SKM-1 (cell line): ENCODE data around the gene DAAM2.

Experiments
- DNase-seq: peaks from one replicate; lab custom pipeline; 2025; ENCODE audit not compliant: unreplicated experiment; lab: John Stamatoyannopoulos, UW

The DAAM2 gene

DNA sequence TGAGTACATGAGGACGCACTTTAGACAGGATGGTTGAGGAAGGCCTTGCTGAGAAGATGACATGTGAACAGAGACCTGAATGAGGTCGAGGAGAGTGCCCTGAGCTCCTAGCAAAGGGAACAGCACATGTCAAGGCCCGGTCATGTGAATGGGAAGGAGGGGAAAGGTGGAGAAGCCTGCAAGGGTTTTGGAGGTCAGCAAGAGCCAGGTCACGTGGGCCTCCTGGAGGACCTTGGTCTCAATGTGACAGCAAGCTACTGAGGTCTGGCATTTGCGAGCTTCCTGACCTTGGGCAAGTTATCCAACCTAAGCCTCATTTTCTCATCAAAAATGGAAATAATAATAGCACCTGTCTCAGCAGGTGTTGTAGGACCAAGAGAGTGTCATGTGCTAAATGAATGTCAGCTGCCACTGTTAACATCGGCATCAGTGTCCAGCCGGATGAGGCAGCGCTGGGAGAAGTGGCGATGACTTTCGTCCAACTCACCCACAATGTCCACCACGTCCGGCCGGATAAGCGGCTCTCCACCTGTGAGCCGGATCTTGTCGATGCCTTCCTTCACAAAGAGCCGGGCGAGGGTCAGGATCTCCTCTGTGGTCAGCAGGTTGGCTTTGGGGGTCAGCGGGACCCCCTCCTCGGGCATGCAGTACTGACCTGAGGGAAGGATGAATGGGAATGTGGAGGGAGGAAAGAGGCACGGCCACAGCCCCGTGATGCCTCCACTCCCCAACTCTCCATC, 133.2 kb downstream of the DAAM2 start:
- no peak for DNase-seq

DNA sequence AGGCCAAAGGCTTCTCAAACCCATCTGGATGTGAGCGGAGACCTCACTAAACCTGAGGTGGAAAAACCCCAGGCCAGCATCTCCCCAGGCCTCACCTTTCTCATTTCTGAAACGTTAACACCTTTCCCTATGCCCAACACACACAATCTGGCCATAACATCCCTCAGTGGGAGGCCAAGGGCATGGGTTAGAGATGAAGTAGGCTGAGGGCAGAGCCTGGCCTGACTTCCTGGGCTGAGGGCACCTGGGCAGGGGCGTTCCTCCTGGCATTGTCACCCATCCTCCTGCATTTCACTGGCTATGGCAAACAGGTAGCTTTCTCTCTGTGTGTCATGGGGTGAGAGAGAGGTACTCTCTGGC, 133.7 kb downstream of the DAAM2 start:
- no peak for DNase-seq

DNA sequence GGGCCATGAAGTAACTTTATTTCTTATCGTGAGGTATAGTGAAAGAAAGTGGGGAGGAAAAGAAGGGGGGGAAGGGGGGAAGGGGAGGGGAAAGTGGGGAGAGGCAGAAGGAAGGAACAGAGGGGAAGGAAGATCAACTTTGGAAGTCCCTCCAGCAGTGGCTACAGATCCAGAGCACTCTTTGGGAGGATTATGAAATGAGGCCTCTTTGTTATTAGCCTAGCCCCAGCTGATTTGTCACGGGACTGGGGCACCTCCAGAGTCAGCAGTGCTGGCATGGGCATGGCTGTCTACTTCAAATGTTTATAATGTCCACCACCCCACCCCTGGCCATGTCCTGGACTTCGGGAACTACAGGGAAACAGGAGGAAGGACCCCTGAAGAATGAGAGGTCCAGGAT, 134.5 kb downstream of the DAAM2 start:
- no peak for DNase-seq

DNA sequence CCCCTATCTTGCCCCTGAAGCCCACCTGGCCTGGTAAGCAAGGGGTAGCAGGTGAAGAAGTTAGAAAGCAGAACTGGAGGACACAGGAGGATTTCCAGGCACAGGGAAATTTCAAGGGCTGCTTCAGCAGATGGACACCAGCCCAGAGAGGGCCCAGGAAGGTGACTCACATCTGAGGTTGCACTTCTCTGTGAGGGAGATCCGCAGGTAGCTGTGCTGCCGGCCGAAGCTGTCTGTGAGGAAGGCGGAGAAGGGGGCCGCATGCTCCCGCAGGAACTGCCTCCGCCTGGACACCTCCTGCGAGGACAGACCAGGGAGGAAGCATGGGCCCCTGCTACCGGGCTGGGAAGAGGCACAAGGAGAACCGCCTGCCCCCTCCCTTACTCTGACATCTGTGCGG, 135.0 kb downstream of the DAAM2 start:
- DNase-seq: no peak

DNA sequence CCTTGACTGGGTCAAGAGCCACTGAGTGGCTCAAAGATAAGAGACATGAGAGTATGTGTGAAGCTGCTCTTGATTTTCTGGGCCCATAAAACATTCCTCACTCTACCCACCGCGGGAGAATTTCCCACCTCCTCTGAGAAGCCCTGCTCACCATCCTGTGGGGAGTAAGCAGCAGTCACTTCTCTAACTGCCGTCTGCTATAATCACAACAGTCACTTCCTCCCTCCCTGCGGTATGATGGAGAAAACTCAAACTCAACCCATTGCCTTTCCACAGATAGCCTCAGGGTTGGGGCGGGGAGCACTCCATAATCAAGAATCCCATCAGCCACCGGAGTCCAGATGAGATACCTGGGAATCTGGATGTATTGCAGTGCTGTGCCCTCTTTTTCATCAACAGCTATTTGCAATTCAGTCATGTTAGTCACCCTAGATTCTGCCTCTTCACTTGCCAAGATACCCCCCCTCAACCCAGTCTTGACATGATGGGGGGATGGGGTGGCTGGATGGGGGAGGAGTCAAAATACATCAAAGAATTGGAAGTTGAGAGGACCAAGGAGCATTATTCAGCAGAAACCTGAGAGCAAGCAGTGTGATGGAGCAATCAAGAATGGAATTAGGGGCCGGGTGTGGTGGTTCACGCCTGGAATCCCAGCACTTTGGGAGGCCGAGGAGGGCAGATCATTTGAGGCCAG, 137.0 kb downstream of the DAAM2 start:
- no peak for DNase-seq

DNA sequence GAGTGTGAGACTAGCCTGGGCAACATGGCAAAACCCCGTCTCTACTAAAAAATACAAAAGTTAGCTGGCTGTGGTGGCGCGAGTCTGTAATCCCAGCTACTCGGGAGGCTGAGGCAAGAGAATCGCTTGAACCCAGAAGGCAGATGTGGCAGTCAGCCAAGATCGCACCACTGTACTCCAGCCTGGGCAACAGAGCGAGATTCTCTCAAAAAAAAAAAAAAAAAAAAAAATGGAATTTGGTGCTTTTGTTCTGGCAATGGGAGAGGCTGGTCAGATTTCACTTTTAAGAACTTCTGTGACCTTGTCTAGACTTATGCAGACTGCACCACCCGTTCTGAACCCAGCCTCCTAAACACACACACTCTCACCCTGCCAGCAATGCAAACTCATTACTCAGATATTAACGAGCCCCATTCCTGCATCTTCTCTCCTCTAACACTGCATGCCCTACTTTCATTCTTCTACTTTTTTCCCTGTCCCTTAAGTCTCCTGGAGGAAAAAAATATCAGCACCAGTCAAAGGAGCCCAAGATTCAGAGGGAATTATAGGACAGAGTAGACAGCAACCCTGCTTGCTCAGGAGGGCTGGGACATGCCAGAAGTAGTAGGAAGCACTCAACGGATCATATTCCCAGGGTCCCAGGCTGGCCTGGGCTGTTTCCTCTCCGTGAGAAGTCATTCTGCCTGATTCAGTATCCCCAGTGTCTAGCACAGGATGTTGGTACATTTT, 137.7 kb downstream of the DAAM2 start:
- DNase-seq: no peak

DNA sequence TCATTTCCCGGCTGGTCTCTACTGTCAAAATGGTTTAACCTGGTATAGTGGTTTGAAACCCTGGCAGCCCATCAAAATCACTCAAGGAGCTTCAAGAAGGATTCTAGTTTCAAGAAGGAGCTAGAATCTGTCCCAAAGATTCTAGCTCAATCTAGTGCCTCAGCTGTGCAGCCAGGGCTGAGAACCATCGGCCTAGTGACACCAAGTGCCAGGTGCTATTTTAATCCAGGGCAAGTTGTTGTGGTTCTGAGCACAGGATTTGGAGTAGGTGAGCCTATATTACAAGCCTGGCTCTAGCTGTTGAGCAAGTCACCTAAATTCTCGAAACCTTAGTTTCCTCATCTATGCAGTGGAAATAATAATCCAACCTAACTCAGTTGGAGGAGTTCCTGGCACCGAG, 138.4 kb downstream of the DAAM2 start:
- DNase-seq: no peak

DNA sequence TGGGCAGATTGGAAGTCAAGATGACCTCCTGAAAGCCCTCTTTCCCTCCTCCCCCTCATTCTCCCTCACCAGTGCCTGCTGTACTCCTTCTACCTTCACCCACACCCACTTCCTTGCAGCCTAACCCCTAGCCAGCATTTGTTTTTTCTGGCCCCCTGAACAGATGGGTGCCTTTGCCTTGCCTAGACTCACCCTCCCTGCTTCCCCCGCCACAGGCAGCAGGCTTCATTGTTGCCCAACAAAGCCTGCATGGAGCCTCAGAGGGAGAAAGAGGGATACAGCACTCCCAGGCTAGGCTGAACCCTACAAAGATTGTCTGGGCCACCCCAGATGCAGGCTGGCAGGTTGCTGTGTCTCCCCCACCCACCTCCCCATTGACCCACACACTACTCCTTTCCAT, 139.4 kb downstream of the DAAM2 start:
- DNase-seq: no peak

DNA sequence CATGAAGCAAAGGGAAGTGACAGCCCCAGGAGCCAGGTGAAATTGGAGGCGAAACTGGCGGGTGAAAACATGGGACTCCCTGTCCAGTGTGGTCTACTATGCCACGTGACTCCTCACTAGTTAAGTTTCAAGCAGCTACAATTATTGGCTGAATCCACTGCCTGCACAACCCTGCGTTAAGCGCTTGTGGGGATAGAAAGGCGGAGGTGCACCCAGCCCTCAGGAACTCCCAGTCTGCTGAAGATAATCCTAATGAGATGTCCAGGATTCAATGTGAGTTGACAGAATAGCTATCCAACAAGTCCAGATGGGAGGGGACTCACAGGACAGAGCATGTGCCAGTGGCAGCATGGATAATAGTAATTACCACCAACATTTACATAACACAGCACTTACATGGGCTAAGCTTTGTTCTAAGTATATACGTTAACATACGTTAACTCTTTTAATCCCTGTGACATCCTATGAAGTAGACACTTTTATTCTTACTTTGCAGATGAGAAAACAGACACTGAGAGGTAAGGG, 140.3 kb downstream of the DAAM2 start:
- no peak for DNase-seq

DNA sequence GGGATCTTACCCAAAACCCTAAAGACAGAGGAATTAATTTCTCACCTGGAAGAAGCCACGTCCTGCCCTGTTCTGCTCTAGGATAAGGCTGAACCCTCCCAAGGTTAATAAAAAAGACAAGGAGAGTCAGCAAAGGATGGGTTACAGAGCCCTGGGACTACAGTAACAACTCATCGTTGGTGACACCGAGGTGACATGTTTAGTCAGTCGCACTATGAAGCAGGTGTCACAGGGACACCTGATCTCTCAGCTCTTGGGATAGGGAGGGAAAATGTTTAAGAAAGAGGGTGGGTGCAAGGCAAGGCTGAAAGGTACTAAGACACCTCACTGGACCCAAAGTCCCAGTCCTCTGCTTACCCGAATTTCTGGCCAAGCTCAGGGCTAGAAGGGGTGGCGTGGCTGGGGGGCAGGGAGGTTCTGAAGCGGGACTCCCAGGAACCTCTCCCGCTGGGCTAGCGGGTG, 141.5 kb downstream of the DAAM2 start:
- no peak for DNase-seq

DNA sequence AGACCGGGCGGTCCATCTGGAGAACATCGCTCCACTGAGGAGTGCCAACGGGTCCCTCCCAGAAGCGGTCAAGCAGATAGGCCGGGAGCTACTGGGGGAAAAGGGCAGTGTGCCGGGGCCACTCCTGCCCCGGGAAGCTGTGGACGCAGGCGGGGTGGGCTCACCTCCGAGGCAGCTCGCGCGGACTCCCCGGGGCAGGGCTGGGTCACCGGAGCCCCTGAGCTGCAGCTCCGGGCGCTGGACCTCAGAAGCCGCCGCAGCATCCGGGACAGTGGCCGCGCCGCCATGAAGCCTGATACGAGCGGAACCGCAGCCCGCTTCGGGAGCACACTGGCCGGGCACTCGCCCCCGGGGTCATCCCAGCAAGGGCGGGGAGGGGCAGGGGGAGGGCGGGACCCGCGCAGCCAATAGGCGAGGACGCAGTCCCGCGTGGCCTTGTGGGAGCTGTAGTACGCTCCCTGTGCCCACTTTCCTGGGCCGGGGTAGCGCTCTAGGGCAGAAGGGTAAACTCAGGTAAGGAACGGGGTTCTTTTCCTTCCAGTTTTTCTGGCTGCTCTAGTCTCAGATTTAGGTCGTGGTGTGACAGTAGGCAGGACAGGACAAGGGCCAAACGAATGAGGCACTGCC, 142.1 kb downstream of the DAAM2 start, which contains the start of gene MOCS1:
Gene MOCS1, minus strand, starts transcription at position 332 of the 627 bp plus-strand sequence. Its CDS starts 45 bp downstream, at position 287.
- no peak for DNase-seq

DNA sequence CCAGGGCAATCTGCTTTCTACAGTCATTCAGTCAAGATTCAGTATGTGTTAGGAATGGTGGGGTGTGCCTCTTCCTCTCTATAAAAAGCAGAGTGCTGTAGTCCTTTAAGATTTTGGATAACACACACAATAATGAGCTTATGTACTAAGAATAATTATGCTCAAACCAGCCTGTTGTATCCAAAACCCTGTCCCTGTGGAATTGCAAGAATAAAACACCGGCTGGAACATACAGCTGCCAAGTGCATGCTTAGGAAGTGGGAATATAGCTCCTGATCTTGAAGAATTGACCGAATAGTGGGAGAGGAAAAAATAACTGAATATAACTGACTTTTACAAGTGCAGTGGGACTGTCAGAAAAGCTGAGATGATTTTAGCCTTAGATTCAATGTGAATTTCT, 143.1 kb downstream of the DAAM2 start:
- no peak for DNase-seq

DNA sequence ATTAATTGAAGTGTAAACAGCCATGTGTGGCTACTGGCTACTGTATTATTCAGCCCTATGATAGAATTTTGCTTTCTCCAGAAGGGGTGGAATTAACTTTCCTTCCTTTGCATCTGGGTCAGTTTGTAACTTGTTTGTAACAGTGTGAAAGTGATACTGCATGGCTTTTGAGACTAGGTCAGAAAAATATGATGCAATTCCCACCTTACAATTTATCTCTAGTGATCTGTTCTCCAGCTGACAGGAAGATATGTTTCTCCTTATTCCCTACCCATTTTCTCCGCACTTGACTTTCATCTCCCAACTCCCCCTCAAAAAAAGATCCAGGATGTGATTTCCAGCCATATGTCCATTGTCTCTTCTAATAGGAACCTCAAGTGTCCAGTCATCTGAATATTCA, 144.7 kb downstream of the DAAM2 start:
- DNase-seq: no peak

DNA sequence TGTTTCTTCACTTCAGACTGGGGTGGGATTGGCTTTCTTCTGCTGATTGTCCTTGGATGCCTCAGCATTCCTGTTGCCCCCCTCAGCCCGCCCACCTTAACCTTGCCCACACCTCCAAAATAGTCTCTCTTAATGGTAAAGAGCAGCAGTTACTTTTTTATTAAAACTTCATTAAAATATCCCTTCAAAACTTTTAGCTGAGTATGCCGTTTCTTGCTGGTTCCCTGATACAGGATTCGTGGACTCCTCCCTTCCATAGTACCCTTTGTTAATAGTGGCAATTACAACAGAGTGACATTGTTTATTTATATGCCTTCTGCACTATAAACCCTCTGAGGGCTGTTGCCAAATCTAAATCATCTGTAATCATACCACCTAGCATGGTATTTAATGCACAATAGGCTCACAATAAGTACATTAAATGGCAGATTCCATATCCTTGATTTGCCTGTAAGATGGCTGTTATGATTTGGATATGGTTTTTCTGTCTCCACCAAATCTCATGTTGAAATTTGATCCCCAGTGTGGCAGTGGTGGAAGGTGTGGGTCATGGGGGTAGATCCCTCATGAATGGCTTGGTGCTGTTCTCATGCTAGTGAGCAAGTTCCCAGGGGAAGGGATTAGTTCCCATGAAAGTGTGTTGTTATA, 145.6 kb downstream of the DAAM2 start:
- DNase-seq: no peak

DNA sequence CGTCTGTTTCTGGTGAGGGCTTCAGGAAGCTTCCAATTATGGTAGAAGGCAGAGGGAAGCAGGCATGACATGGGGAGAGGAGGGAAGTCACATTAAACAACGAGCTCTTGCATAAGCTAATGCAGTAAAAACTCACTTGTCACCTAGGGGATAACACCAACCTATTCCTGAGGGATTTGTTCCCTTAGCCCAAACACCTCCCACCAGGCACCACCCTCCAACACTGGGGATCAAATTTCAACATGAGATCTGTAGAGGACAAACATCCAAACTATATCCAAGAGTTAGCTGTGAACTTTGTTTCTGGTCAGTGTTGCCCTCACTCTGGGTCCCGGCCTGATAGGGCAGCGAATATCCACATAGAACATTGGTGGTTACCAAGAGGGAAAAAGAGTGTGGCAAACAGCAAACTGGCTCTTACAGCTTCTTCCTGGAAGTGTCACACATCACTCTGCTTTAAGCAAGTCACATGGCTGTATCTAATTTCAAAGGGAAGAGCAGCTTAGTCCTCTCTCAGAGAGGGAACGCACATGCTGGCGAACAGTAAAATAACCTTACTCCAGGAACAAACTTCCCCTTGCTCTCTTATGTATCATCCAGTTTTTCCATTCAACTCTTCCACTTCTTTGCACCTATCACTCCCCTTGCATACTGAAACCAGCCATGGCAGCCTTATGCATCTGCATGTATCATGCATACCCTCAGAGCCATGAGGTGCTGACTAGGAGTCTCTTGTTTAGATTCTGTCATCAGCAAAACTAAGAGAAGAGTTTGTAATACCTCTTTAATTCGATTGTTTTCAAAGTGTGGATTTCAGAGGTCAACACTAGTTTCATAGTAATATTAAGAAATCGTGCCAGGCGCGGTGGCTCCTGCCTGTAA, 146.8 kb downstream of the DAAM2 start:
- DNase-seq: no peak

DNA sequence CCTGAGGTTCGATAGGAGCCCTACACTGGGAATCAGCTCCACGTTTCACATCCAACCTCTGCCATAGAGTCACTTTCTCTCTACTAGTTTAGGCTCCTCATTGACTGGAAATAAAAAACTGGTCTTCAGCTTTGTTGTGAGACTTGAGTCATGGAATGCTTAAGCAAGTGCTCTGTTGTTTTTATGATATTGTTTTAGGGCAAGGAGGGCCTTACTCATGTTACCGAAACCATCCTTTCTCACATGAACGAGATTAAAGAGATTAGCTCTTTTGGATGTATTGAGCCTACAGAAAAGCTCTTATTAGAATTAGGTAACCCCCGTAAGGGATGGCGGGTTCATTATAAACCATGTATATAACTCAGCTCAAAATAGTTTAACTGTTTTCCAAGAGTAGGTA, 149.0 kb downstream of the DAAM2 start:
- no peak for DNase-seq

DNA sequence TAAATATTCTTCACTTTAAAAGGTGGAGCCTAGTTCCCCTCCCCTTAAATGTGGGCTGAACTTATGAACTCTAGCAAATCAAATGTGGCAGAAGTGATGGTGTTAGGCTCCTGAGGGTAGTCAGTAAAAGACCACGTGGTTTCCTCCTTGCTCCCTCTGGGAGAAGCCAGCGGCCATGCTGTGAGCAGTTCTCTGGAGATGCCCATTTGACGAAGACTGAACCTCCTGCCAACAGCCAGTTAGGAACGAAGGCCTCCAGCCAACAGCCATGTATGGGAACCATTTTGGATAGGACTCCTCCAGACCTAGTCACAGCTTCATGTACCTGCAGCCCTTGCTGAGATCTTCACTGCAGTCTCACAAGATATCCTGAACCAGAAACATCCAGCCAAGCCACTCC, 149.6 kb downstream of the DAAM2 start:
- no peak for DNase-seq

DNA sequence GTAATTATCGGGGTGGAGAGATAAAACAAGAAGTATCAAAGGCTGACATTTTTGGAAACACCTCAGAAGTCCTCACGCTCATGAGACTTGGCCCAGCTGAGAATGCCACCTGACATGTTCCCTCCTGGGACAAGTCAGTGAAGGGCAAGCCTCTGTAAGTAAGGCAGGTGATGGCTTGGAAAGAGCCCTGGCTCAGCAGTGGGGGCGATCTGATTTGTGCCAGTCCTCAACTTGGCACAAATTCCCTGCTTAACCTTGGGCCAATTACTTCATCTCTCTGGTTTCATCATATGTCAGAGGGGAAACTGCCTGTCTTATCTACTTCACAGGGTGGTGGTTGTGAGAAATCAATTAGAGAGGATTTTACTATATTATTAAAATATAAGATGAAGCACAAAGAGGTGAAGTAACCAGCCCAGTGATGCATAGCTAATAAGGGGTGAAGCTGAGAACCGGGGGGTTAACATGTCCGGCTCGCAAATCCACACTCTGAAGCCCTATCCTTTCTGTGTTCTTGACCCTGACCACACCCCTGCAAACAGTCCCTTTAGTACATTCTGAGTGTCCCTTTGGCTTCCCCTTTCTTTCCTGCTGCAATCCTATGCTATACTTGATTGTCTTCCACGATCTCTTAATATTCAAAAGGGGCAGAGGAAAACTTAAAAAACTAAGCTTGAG, 150.9 kb downstream of the DAAM2 start:
- DNase-seq: no peak

DNA sequence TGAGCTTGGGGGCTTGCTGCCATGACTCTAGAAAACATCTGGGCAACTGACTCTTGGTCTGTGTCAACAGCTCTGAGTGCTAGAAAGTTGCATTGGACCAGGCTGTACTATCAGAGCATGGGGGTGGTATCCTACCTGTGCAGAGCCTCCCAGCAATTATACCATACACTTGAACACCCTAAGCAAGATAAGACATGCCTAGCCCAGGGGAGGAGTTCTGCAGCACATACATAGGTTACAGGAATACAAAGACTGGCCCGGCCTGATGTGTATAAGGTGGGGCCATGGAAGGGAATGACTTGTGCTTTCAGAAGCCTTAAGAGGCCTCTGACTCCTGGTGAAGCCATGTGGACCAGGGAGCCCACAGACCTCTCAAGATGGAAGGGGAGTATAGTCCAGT, 153.4 kb downstream of the DAAM2 start:
- DNase-seq: no peak
